Measurements from ENCODE around the gene SLC35F4. TPM values are rescaled to one million over a fixed set of nuclear protein-coding genes. Genes with fewer than 3 reads are reported as not detected.

SLC35F4 gene
- total and polyA plus RNA-seq, 2 experiments from 2014 or later, result 0.10 TPM; not detected in 1

GRCh38 chr14:57573173-57573572 lies 292.7 kb downstream of the SLC35F4 start:
- Histone ChIP-seq H3K4me3 (no peak overlapping the region), H3K9me3 (ENCODE audit: low read depth) (no peaks in the 10 kb centered on the region), H3K36me3 (no peaks in the 10 kb centered on the region), H3K4me1 (ENCODE audit: low read depth) (no peaks in the 10 kb centered on the region), H3K27me3 (no peaks in the 10 kb centered on the region), H3K27ac (no peak overlapping the region)
- DNase-seq (ENCODE audit: low read depth in 1 of 2, low spot score in 1 of 2), result no peak
- TF ChIP-seq CTCF (IDR thresholded peaks at IDR 0.05; ENCODE audit: low read depth, low read length), result no peak

- H3K27ac ChIP-seq, result no peak overlapping the region
Observed at GRCh38 chr14:57568554-57568953, 297.3 kb downstream of the SLC35F4 start.

GRCh38 chr14:57567220-57567619 lies 298.7 kb downstream of the SLC35F4 start:
- Histone ChIP-seq H3K36me3 (no peaks in the 10 kb centered on the region), H3K4me3 (no peak overlapping the region), H3K4me1 (ENCODE audit: low read depth) (no peaks in the 10 kb centered on the region), H3K27ac (no peak overlapping the region), H3K27me3 (no peaks in the 10 kb centered on the region), H3K9me3 (ENCODE audit: low read depth) (no peaks in the 10 kb centered on the region)
- DNase-seq (ENCODE audit: low read depth in 1 of 2, low spot score in 1 of 2), result no peak
- TF ChIP-seq CTCF (IDR thresholded peaks at IDR 0.05; ENCODE audit: low read depth, low read length), result no peak

More at GRCh38 chr14:57568554-57568953, 297.3 kb downstream of the SLC35F4 start:
- H3K4me3 ChIP-seq, result no peak overlapping the region
- no peak for TF ChIP-seq CTCF (IDR thresholded peaks at IDR 0.05; ENCODE audit: low read depth, low read length)
- H3K4me1 ChIP-seq (ENCODE audit: low read depth), result no peaks in the 10 kb centered on the region
- H3K9me3 ChIP-seq (ENCODE audit: low read depth), result no peaks in the 10 kb centered on the region
- DNase-seq (ENCODE audit: low read depth in 1 of 2, low spot score in 1 of 2), result no peak
- no peaks in the 10 kb centered on the region for H3K36me3 ChIP-seq
- no peaks in the 10 kb centered on the region for H3K27me3 ChIP-seq

GRCh38 chr14:57560681-57561080 lies 305.2 kb downstream of the SLC35F4 start:
- Histone ChIP-seq H3K9me3 (ENCODE audit: low read depth) (no peaks in the 10 kb centered on the region), H3K4me3 (no peak overlapping the region), H3K27ac (no peak overlapping the region), H3K27me3 (no peaks in the 10 kb centered on the region), H3K4me1 (ENCODE audit: low read depth) (no peaks in the 10 kb centered on the region), H3K36me3 (no peaks in the 10 kb centered on the region)
- DNase-seq (ENCODE audit: low read depth in 1 of 2, low spot score in 1 of 2), result no peak
- TF ChIP-seq CTCF (IDR thresholded peaks at IDR 0.05; ENCODE audit: low read depth, low read length), result no peak

- Histone ChIP-seq H3K4me1 (ENCODE audit: low read depth) (no peaks in the 10 kb centered on the region), H3K9me3 (ENCODE audit: low read depth) (no peaks in the 10 kb centered on the region), H3K36me3 (no peaks in the 10 kb centered on the region), H3K4me3 (no peak overlapping the region), H3K27ac (no peak overlapping the region), H3K27me3 (no peaks in the 10 kb centered on the region)
- DNase-seq (ENCODE audit: low read depth in 1 of 2, low spot score in 1 of 2), result no peak
- no peak for TF ChIP-seq CTCF (IDR thresholded peaks at IDR 0.05; ENCODE audit: low read depth, low read length)
Observed at GRCh38 chr14:57559576-57559975, 306.3 kb downstream of the SLC35F4 start.
